BJ (cell line): Measurements from ENCODE around the gene CTNNA2. TPM values are rescaled to one million over a fixed set of nuclear protein-coding genes. Genes with fewer than 3 reads are reported as not detected.

Source experiments
- CTCF ChIA-PET: fragments of 350-600 bp; formaldehyde crosslinking; extraction: SDS; loops from one replicate; lab custom pipeline; 2021; ENCODE audit warnings: antibody characterized with exemption, inconsistent platforms; lab: Yijun Ruan, JAX
- POLR2A ChIA-PET: fragments of 300-600 bp; sonication (Branson Sonifier 250); formaldehyde crosslinking; extraction: SDS; loops from one replicate; lab custom pipeline; 2021; ENCODE audit warnings: antibody characterized with exemption; lab: Charles Lee
- DNase-seq: peaks from one replicate; pipeline ENCODE4 v3.0.0-alpha.2; 2011; ENCODE audit warnings: low read depth
- H3K27me3 ChIP-seq: 2 replicates; pipeline ENCODE4 v1.6.0; 2011; ENCODE audit warnings: low read length; ENCODE audit not compliant: control insufficient read depth, insufficient read depth
- H3K36me3 ChIP-seq: 2 replicates; pipeline ENCODE4 v1.5.1; 2011; ENCODE audit warnings: low read length; ENCODE audit not compliant: control insufficient read depth, insufficient read depth
- H3K4me3 ChIP-seq: 2 replicates; pipeline ENCODE4 v1.5.1; 2011; ENCODE audit warnings: low read depth, mild to moderate bottlenecking, control low read depth, low read length
- CTCF ChIP-seq: IDR thresholded peaks from 2 replicates; pipeline ENCODE4 v1.5.1; 2011; ENCODE audit warnings: low read depth, mild to moderate bottlenecking, control low read depth, inconsistent platforms, low read length, moderate library complexity; ENCODE audit not compliant: insufficient read depth
- polyA plus RNA-seq: library from polyadenylated mRNA; depleted of rRNA; stranded (reverse); fragments of >200 nt; gene quantifications from 2 replicates; pipeline ENCODE4 v1.2.3, GENCODE V29; 2011

Gene CTNNA2
- polyA plus RNA-seq, 1 experiment = not detected

GRCh38 chr2:79844011-79844410, 331.2 kb downstream of the CTNNA2 start:
- no peak for TF ChIP-seq CTCF
- Histone ChIP-seq H3K27me3 (no peaks in the 10 kb centered on the region), H3K36me3 (no peaks in the 10 kb centered on the region), H3K4me3 (no peak overlapping the region)
- no peak for DNase-seq
- ChIA-PET CTCF (no interaction called here), POLR2A (no interaction called here)

- TF ChIP-seq CTCF = no peak
- POLR2A ChIA-PET = no interaction called here
- CTCF ChIA-PET = interaction anchor here (1.3 kb wide), 1 partner anchor 164 kb away, joined by 3 read pairs; no protein-coding TSS in a partner anchor
- no peak for DNase-seq
- Histone ChIP-seq H3K4me3 (no peak overlapping the region), H3K36me3 (no peaks in the 10 kb centered on the region), H3K27me3 (no peaks in the 10 kb centered on the region)
Observed at GRCh38 chr2:79846878-79847277, 334.0 kb downstream of the CTNNA2 start.

GRCh38 chr2:79849241-79849640, 336.4 kb downstream of the CTNNA2 start:
- DNase-seq = no peak
- Histone ChIP-seq H3K27me3 (no peaks in the 10 kb centered on the region), H3K36me3 (no peaks in the 10 kb centered on the region), H3K4me3 (no peak overlapping the region)
- CTCF ChIA-PET = no interaction called here
- POLR2A ChIA-PET = no interaction called here
- no peak for TF ChIP-seq CTCF

- no peak for TF ChIP-seq CTCF
- CTCF ChIA-PET = no interaction called here
- H3K27me3 ChIP-seq = no peaks in the 10 kb centered on the region
- POLR2A ChIA-PET = no interaction called here
- DNase-seq = no peak
- H3K4me3 ChIP-seq = no peak overlapping the region
- no peaks in the 10 kb centered on the region for H3K36me3 ChIP-seq
Observed at GRCh38 chr2:79849949-79850348, 337.1 kb downstream of the CTNNA2 start.

GRCh38 chr2:79850912-79851311, 338.1 kb downstream of the CTNNA2 start:
- TF ChIP-seq CTCF = no peak
- POLR2A ChIA-PET = no interaction called here
- Histone ChIP-seq H3K27me3 (no peaks in the 10 kb centered on the region), H3K4me3 (no peak overlapping the region), H3K36me3 (no peaks in the 10 kb centered on the region)
- DNase-seq = no peak
- CTCF ChIA-PET = no interaction called here
